MCF 10A (cell line): Measurements from ENCODE around the gene PRKCZ. TPM values are rescaled to one million over a fixed set of nuclear protein-coding genes. Genes with fewer than 3 reads are reported as not detected.

Experiments used
- BruUV-seq: library from RNA; stranded (reverse); fragments of 400-500 nt; replicated peaks from 2 replicates; lab custom pipeline; 2021; lab: Mats Ljungman, UMichigan
- CTCF ChIA-PET: fragments of 300-600 bp; sonication (Branson Sonifier 250); formaldehyde crosslinking; extraction: SDS; loops from one replicate; lab custom pipeline; 2021; ENCODE audit warnings: antibody characterized with exemption, inconsistent platforms; lab: Yijun Ruan, JAX
- POLR2A ChIA-PET: fragments of 300-600, 350-650 bp; sonication (Branson Sonifier 250); formaldehyde crosslinking; extraction: SDS; loops from one replicate; lab custom pipeline; 2020; ENCODE audit warnings: antibody characterized with exemption, inconsistent platforms; lab: Yijun Ruan, JAX
- DNase-seq: peaks from one replicate; pipeline ENCODE4 v3.0.0-alpha.2; 2018; ENCODE audit not compliant: unreplicated experiment
- H3K27ac Mint-ChIP-seq: one replicate; pipeline ENCODE4 v1.8.0; 2022; ENCODE audit warnings: mild to moderate bottlenecking, low read depth, mixed read lengths; ENCODE audit not compliant: unreplicated experiment
- H3K27me3 Mint-ChIP-seq: one replicate; pipeline ENCODE4 v1.8.0; 2022; ENCODE audit warnings: mixed read lengths; ENCODE audit not compliant: insufficient read depth, unreplicated experiment
- H3K36me3 Mint-ChIP-seq: one replicate; pipeline ENCODE4 v1.8.0; 2022; ENCODE audit warnings: mild to moderate bottlenecking, moderate library complexity, mixed read lengths; ENCODE audit not compliant: insufficient read depth, unreplicated experiment
- H3K4me1 Mint-ChIP-seq: one replicate; pipeline ENCODE4 v1.8.0; 2022; ENCODE audit warnings: mixed read lengths; ENCODE audit not compliant: insufficient read depth, unreplicated experiment
- H3K4me3 Mint-ChIP-seq: one replicate; pipeline ENCODE4 v1.8.0; 2022; ENCODE audit warnings: mild to moderate bottlenecking, moderate library complexity, mixed read lengths; ENCODE audit not compliant: unreplicated experiment
- H3K9me3 Mint-ChIP-seq: one replicate; pipeline ENCODE4 v1.8.0; 2022; ENCODE audit warnings: mixed read lengths; ENCODE audit not compliant: unreplicated experiment
- intact Hi-C: fragments of 100-400 bp; cut with micrococcal nuclease; formaldehyde crosslinking; loops from 2 replicates; pipeline ENCODE4 v1.14.1; 2022
- total RNA-seq: library from RNA; stranded (reverse); gene quantifications from 2 replicates; pipeline ENCODE4 v1.2.3, GENCODE V29; 2022
- TF ChIP-seq, protein P1 (sequence below): fragments of 200-600 bp; IDR thresholded peaks from one replicate; pipeline ENCODE4 v1.8.0; 2022; ENCODE audit warnings: antibody characterized with exemption, mild to moderate bottlenecking; ENCODE audit not compliant: unreplicated experiment

PRKCZ gene
- total RNA-seq, 1 experiment from 2014 or later: 24.9 TPM

GRCh38 chr1:2190491-2190976, 140.3 kb downstream of the PRKCZ start:
- H3K4me1 Mint-ChIP-seq: peaks cover 5% of the 10 kb centered on the region
- CTCF ChIA-PET: interaction anchor here (0.6 to 1.0 kb wide), 2 partner anchors 193 to 357 kb away, joined by 3 read pairs; no protein-coding TSS in a partner anchor
- no peaks in the 10 kb centered on the region for H3K9me3 Mint-ChIP-seq
- intact Hi-C loops: loop anchor here (10.0 kb wide), 1 partner anchor 104 kb away; no protein-coding TSS in a partner anchor
- TF ChIP-seq, protein P1, sequence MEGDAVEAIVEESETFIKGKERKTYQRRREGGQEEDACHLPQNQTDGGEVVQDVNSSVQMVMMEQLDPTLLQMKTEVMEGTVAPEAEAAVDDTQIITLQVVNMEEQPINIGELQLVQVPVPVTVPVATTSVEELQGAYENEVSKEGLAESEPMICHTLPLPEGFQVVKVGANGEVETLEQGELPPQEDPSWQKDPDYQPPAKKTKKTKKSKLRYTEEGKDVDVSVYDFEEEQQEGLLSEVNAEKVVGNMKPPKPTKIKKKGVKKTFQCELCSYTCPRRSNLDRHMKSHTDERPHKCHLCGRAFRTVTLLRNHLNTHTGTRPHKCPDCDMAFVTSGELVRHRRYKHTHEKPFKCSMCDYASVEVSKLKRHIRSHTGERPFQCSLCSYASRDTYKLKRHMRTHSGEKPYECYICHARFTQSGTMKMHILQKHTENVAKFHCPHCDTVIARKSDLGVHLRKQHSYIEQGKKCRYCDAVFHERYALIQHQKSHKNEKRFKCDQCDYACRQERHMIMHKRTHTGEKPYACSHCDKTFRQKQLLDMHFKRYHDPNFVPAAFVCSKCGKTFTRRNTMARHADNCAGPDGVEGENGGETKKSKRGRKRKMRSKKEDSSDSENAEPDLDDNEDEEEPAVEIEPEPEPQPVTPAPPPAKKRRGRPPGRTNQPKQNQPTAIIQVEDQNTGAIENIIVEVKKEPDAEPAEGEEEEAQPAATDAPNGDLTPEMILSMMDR: no peak
- H3K36me3 Mint-ChIP-seq: no peaks in the 10 kb centered on the region
- peak overlapping the region; percentile 83 for H3K4me3 Mint-ChIP-seq
- POLR2A ChIA-PET: interaction anchor here (0.6 to 4.6 kb wide), 11 partner anchors 13 to 203 kb away, joined by 3 to 29 read pairs (median 6); partner anchors contain the start of genes MORN1 and RER1
- H3K27me3 Mint-ChIP-seq: no peaks in the 10 kb centered on the region
- BruUV-seq: no TSS peak
- peak overlapping the region; percentile 67 for H3K27ac Mint-ChIP-seq
- DNase-seq: no peak

DNA sequence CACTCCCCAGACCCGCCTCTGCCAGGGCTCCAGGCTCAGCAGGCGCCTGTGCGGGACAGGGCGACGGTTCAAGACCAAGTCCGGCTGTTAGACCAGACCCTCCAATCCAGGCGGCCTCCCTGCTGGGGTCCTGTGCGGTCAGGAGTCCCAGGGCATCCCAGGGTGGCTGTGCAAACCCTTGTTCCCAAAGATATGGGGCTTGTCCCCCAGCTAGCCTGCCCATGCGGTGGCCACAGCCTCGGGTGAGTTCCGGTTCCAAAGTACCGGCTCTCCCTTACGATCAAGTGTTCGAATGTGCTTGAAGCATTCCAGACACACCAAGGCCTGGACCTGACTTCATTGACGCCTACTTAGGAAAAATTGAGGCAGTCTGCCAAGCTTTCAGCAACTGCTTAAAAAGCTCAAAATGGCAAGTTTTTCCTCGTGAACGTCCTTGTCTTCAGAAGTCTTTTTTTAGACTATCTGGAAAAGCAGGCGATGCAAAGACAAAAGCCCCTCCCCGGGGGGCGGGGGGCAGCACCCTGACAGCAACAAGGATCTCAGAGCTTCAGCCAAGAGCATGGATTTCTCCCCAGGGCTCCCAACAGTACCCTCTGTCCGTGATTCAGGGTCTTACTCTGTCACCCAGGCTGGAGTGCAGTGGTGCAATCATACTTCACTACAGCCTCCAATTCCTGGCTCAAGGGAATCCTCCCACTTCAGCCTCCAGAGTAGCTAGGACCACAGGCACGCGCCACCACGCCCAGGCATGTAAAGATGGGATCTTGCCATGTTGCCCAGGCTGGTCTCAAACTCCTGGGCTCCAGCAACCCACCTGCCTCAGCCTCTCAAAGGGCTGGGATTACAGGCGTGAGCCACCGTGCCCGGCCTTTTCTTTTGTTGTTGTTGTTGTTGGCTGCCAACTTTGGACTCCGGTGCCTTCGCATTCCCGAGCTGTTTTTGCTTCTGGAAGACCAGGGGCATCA, 142.1 kb downstream of the PRKCZ start:
- DNase-seq: no peak
- Mint-ChIP-seq H3K4me1 (peaks cover 5% of the 10 kb centered on the region), H3K4me3 (peak overlapping the region; percentile 68), H3K27me3 (no peaks in the 10 kb centered on the region), H3K36me3 (no peaks in the 10 kb centered on the region), H3K27ac (no peak overlapping the region), H3K9me3 (no peaks in the 10 kb centered on the region)
- intact Hi-C loops: loop anchor here (10.0 kb wide), 1 partner anchor 102 kb away; no protein-coding TSS in a partner anchor
- BruUV-seq: no TSS peak
- CTCF ChIA-PET: interaction anchor here (0.7 kb wide), 1 partner anchor 41 kb away, joined by 3 read pairs; no protein-coding TSS in a partner anchor
- TF ChIP-seq, protein P1: no peak
- POLR2A ChIA-PET: interaction anchor here (2.2 to 4.6 kb wide), 2 partner anchors 37 to 198 kb away, joined by 10 to 29 read pairs; partner anchors contain the start of genes MORN1 and RER1

- ChIA-PET POLR2A (interaction anchor here (0.6 to 3.1 kb wide), 5 partner anchors 13 to 1524 kb away, joined by 3 to 17 read pairs (median 8); no protein-coding TSS in a partner anchor), CTCF (interaction anchor here (1.5 kb wide), 1 partner anchor 188 kb away, joined by 7 read pairs; no protein-coding TSS in a partner anchor)
- BruUV-seq: no TSS peak
- Mint-ChIP-seq H3K4me3 (peak overlapping the region; percentile 71), H3K27me3 (no peaks in the 10 kb centered on the region), H3K9me3 (no peaks in the 10 kb centered on the region), H3K36me3 (no peaks in the 10 kb centered on the region), H3K27ac (no peak overlapping the region), H3K4me1 (peaks cover 5% of the 10 kb centered on the region)
- TF ChIP-seq, protein P1: no peak
- intact Hi-C loops: loop anchor here (10.0 kb wide), 1 partner anchor 101 kb away; no protein-coding TSS in a partner anchor
- no peak for DNase-seq
These were observed 143.5 kb downstream of the PRKCZ start for GRCh38 chr1:2193514-2194281.
